ENCODE data around the gene HOXD10. TPM values are rescaled to one million over a fixed set of nuclear protein-coding genes. Genes with fewer than 3 reads are reported as not detected.
A peak's percentile ranks its signal among the peaks of the same experiment; 100 is the strongest.

The HOXD10 gene
- total and polyA plus RNA-seq, 2 donors from 2014 or later: 28.2 to 35.4 TPM

DNA sequence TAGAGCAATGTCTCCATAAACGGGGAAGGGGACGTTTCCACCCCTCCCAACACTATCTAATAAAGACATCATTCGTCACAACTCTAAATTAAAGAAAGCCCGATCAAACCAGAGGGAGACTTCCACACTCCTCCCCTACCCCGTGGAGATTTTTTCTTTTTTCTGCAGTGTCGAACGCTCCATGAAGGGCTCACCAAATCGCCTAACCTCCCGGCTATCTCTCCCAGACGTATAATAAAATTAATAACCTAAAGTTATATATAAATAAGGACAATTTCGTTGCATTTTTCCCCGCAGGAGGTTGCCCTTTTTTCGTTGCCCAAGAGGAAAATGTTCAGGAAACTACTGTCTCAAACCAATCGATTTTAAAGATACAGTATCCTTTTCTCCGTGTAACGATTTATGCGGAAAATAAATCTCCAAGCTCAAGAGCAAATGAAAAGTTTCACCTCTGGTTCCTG lies 35.2 kb upstream of the HOXD10 start:
- no peak overlapping the region for H3K4me3 ChIP-seq (ENCODE audit: low read length in 3 of 3)
- DNase-seq (peak in 3 of 5 donors; percentile 30 to 68 (median 47)), FAIRE-seq (no peak)
- H3K27ac ChIP-seq (ENCODE audit: low read depth in 2 of 2, low read length in 2 of 2): no peak overlapping the region
- H3K4me1 ChIP-seq (ENCODE audit: control insufficient read depth in 2 of 3, insufficient read depth in 2 of 3, low read depth in 1 of 3, low read length in 3 of 3): peaks cover 0 to 6% (median 0%) of the 10 kb centered on the region in 3 donors
- peaks cover 0 to 9% (median 0%) of the 10 kb centered on the region in 3 donors for H3K9me3 ChIP-seq (ENCODE audit: control insufficient read depth in 2 of 3, insufficient read depth in 1 of 3, low read length in 3 of 3)
- intact Hi-C loops (cut with DNase I): no loop called here
- TF ChIP-seq, protein P1, sequence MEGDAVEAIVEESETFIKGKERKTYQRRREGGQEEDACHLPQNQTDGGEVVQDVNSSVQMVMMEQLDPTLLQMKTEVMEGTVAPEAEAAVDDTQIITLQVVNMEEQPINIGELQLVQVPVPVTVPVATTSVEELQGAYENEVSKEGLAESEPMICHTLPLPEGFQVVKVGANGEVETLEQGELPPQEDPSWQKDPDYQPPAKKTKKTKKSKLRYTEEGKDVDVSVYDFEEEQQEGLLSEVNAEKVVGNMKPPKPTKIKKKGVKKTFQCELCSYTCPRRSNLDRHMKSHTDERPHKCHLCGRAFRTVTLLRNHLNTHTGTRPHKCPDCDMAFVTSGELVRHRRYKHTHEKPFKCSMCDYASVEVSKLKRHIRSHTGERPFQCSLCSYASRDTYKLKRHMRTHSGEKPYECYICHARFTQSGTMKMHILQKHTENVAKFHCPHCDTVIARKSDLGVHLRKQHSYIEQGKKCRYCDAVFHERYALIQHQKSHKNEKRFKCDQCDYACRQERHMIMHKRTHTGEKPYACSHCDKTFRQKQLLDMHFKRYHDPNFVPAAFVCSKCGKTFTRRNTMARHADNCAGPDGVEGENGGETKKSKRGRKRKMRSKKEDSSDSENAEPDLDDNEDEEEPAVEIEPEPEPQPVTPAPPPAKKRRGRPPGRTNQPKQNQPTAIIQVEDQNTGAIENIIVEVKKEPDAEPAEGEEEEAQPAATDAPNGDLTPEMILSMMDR (IDR thresholded peaks at IDR 0.05; ENCODE audit: borderline replicate concordance, extremely low read depth, insufficient read depth): no peak
- no peak overlapping the region for H3K9ac ChIP-seq (ENCODE audit: low read length in 3 of 3)
- no peaks in the 10 kb centered on the region for H3K36me3 ChIP-seq (ENCODE audit: control insufficient read depth in 2 of 3, insufficient read depth in 3 of 3, low read length in 3 of 3)
- H3K27me3 ChIP-seq (ENCODE audit: control insufficient read depth, insufficient read depth, low read length): peaks cover 90% of the 10 kb centered on the region

DNA sequence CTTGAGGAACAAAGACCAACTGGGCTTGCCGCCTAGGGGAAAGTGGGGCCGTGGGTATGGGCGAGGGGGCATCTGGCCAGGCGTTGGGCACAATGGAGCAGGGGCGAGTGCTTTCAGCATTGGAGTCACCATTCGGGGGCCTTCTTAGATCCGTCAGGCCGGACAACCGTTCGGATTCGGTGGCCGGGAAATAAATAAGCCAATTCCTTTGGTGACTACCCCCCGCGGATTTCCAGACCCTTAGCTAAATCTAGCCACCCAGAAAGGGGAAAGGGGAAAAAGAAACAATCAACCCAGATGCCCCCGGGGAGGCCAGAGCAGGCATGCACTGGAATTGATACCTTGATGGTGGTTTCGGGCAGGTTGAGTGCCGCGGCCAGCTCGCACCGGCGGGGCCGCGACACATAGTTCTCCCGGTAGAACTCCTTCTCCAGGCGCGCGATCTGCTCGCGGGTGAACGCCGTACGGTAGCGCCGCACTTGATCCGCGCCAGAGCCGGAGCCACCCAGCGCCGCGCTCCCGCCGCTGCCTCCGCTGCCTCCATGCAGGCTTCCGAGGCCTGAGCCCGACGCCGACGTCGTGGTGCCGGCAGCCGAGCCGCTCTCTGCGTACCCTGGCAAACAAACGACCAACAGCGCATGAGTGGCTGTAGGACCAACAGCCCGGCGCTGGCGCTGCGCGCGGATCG lies 34.6 kb upstream of the HOXD10 start:
- Histone ChIP-seq H3K27me3 (ENCODE audit: control insufficient read depth, insufficient read depth, low read length) (peaks cover 90% of the 10 kb centered on the region), H3K9me3 (ENCODE audit: control insufficient read depth in 2 of 3, insufficient read depth in 1 of 3, low read length in 3 of 3) (peaks cover 0 to 9% (median 0%) of the 10 kb centered on the region in 3 donors), H3K27ac (ENCODE audit: low read depth in 2 of 2, low read length in 2 of 2) (no peak overlapping the region), H3K4me1 (ENCODE audit: control insufficient read depth in 2 of 3, insufficient read depth in 2 of 3, low read depth in 1 of 3, low read length in 3 of 3) (peaks cover 0 to 6% (median 0%) of the 10 kb centered on the region in 3 donors), H3K9ac (ENCODE audit: low read length in 3 of 3) (no peak overlapping the region), H3K36me3 (ENCODE audit: control insufficient read depth in 2 of 3, insufficient read depth in 3 of 3, low read length in 3 of 3) (no peaks in the 10 kb centered on the region), H3K4me3 (ENCODE audit: low read length in 3 of 3) (no peak overlapping the region)
- intact Hi-C loops (cut with DNase I): no loop called here
- TF ChIP-seq, protein P1 (IDR thresholded peaks at IDR 0.05; ENCODE audit: borderline replicate concordance, extremely low read depth, insufficient read depth): no peak
- peak; percentile 44 to 75 (median 68) for DNase-seq
- no peak for FAIRE-seq

DNA sequence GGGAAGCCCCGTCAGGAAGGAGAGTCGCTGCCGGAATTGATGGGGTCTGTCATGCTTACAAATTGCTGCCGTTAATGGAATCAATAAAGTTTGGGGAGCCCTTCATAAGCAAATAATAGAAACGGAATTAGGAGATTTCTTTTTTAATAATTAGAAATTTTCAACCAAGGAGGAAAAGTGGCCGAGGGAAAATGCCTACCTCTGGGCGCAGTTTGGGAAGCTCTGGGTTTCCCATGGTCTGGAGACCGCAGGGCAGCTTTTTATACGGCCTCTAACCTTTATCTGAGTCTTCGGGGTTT lies 34.1 kb upstream of the HOXD10 start:
- H3K9ac ChIP-seq (ENCODE audit: low read length in 3 of 3): no peak overlapping the region
- TF ChIP-seq, protein P1 (IDR thresholded peaks at IDR 0.05; ENCODE audit: borderline replicate concordance, extremely low read depth, insufficient read depth): no peak
- H3K4me3 ChIP-seq (ENCODE audit: low read length in 3 of 3): no peak overlapping the region
- peaks cover 0 to 6% (median 0%) of the 10 kb centered on the region in 3 donors for H3K4me1 ChIP-seq (ENCODE audit: control insufficient read depth in 2 of 3, insufficient read depth in 2 of 3, low read depth in 1 of 3, low read length in 3 of 3)
- no peaks in the 10 kb centered on the region for H3K36me3 ChIP-seq (ENCODE audit: control insufficient read depth in 2 of 3, insufficient read depth in 3 of 3, low read length in 3 of 3)
- DNase-seq: no peak
- H3K9me3 ChIP-seq (ENCODE audit: control insufficient read depth in 2 of 3, insufficient read depth in 1 of 3, low read length in 3 of 3): peaks cover 0 to 9% (median 0%) of the 10 kb centered on the region in 3 donors
- no peak overlapping the region for H3K27ac ChIP-seq (ENCODE audit: low read depth in 2 of 2, low read length in 2 of 2)
- peaks cover 90% of the 10 kb centered on the region for H3K27me3 ChIP-seq (ENCODE audit: control insufficient read depth, insufficient read depth, low read length)
- intact Hi-C loops (cut with DNase I): no loop called here
- FAIRE-seq: no peak

Data from kidney (tissue), 14 donors.